Activated T-cell treated with anti-CD3 and anti-CD28 coated beads, Interleukin-2, amount 50 U/mL, for 4 hours (primary cell): Measurements from ENCODE around the gene DIS3L2. TPM values are rescaled to one million over a fixed set of nuclear protein-coding genes. Genes with fewer than 3 reads are reported as not detected.

ENCODE experiments used
- ATAC-seq, 2 donors: fragments of 200-7000 bp; cut with Tn5 transposase; one replicate each; pipeline ENCODE4 v1.10.0; 2021
- DNase-seq: peaks from one replicate; pipeline ENCODE4 v3.0.0-alpha.2; 2020
- H3K27me3 Mint-ChIP-seq: one replicate; pipeline ENCODE4 v1.8.0; 2021; ENCODE audit warnings: low read depth, mixed read lengths
- H3K36me3 Mint-ChIP-seq: one replicate; pipeline ENCODE4 v1.8.0; 2022; ENCODE audit warnings: mixed read lengths; ENCODE audit not compliant: insufficient read depth
- H3K4me1 Mint-ChIP-seq: one replicate; pipeline ENCODE4 v1.8.0; 2021; ENCODE audit warnings: low read depth, mixed read lengths
- H3K4me3 Mint-ChIP-seq: one replicate; pipeline ENCODE4 v1.8.0; 2021; ENCODE audit warnings: mild to moderate bottlenecking, moderate library complexity, mixed read lengths
- H3K9me3 Mint-ChIP-seq: one replicate; pipeline ENCODE4 v1.8.0; 2021; ENCODE audit warnings: mixed read lengths
- total RNA-seq, 3 donors: library from RNA; stranded (reverse); gene quantifications; one replicate each; pipeline ENCODE4 v1.2.1, GENCODE V29; 2021

DIS3L2 gene
- total RNA-seq, 3 donors from 2014 or later = 38.5 to 43.7 (median 41.4) TPM

DNA sequence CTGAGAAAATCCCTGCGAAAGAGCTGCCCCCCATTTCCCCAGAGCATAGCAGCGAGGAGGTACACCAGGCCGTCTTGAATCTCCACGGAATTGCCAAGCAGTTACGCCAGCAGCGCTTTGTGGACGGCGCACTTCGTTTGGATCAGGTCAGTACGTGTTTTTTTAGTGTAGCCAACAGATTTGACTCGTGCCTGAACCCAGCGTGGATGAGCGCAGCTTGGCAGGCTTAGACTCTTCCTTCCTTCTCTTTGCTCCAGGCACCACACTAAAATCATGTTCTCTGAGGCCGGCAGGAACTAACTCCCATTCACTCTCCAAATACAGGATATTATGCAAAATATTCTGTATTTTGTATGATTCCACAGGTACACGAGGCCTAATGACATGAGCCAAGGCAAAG is 301.8 kb downstream of the DIS3L2 start:
- no peak for ATAC-seq

DNA sequence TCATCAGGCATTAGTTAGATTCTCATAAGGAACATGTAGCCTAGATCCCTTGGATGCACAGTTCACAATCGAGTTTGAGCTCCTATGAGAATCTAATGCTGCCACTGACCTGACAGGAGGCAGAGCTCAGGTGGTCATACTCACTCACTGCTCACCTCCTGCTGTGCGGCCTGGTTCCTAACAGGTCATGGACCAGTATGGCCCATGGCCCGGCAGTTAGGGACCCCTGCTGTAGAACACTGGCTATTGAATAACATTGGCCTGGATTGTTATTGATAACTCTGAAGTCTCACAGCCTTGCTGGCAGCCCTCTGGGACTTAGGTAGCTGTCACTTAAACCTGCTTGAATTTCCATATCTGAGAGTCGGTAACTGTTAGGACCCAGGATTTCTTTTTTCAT is 302.6 kb downstream of the DIS3L2 start:
- H3K36me3 Mint-ChIP-seq = peaks cover 38% of the 10 kb centered on the region

More for the DNA sequence above, 301.8 kb downstream of the DIS3L2 start:
- H3K36me3 Mint-ChIP-seq = peaks cover 44% of the 10 kb centered on the region
- DNase-seq = no peak
- H3K27me3 Mint-ChIP-seq = no peaks in the 10 kb centered on the region
- no peaks in the 10 kb centered on the region for H3K9me3 Mint-ChIP-seq
- H3K4me1 Mint-ChIP-seq = no peaks in the 10 kb centered on the region
- no peak overlapping the region for H3K4me3 Mint-ChIP-seq

DNA sequence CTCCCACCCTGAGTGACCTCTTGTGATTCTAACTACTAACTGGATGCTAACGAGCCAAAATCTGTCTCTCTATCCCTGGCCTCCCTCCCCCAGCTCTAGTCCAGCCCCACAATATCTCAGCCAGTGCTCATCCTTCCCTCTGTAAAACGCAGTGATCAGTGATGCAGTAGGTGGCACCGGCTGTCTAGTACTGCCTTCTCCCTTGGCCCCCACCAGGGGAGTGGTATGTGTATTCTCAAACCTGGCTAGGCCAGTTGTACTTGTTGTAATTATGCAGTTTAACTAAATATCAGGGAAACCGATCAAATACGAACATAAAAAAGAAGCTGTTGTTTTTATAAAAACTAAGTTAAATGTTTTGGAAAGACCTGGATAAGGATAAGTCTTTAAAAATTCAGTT is 303.8 kb downstream of the DIS3L2 start:
- Mint-ChIP-seq H3K27me3 (no peaks in the 10 kb centered on the region), H3K9me3 (no peaks in the 10 kb centered on the region), H3K4me1 (no peaks in the 10 kb centered on the region), H3K4me3 (no peak overlapping the region), H3K36me3 (peaks cover 31% of the 10 kb centered on the region)
- DNase-seq = no peak
- ATAC-seq = no peak

More for the DNA sequence above, 302.6 kb downstream of the DIS3L2 start:
- Mint-ChIP-seq H3K4me3 (no peak overlapping the region), H3K27me3 (no peaks in the 10 kb centered on the region), H3K9me3 (no peaks in the 10 kb centered on the region), H3K4me1 (no peaks in the 10 kb centered on the region)
- ATAC-seq (no peak), DNase-seq (no peak)

DNA sequence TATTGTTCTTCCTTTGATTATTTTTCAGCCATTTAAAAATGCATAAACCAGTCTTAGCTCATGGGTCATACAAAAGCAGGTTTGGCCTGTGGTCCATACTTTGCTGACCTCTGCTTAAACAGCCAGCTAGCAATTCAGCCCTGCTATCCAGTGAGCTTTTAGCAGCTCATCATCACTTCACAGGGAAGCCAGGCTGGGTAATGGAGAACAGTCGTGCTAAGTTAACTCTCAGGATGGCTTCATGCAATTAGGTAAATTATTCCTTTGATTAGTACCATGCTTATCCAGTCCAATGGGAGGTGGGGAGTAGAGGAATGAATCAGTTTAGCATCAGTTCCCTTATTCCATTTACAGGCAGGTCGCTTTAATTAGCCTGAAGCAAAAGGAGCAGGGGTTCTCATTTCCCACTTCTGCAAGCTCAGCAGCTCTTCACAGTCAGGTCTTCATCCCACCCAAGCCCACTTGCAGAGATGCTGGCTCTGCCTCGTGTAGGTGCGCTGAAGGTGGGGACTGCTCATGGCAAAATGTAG is 307.2 kb downstream of the DIS3L2 start:
- H3K4me1 Mint-ChIP-seq = no peaks in the 10 kb centered on the region
- no peak overlapping the region for H3K4me3 Mint-ChIP-seq
- ATAC-seq = no peak
- H3K9me3 Mint-ChIP-seq = no peaks in the 10 kb centered on the region
- peaks cover 23% of the 10 kb centered on the region for H3K36me3 Mint-ChIP-seq
- H3K27me3 Mint-ChIP-seq = no peaks in the 10 kb centered on the region
- no peak for DNase-seq

DNA sequence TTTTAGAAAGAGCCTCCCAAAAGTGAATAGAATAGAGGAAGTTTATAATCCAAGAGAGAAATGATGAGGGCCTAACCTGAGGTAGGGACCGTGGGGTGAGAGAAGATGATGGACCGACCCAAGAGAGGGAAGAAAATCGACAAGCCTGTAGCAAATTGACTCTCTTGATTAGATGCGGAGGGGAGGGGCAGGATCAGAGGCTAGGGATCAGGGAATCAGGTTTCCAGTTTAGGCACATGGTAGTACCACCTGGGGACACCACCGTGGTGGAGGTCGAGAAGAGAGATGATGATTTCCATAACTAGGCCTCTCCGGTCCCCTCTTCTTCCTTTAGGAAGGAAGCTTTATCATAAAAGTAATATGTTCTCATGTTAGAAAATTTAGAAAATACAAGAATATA is 308.4 kb downstream of the DIS3L2 start:
- peaks cover 20% of the 10 kb centered on the region for H3K36me3 Mint-ChIP-seq
- DNase-seq (no peak), ATAC-seq (no peak)
- H3K9me3 Mint-ChIP-seq = no peaks in the 10 kb centered on the region
- no peaks in the 10 kb centered on the region for H3K27me3 Mint-ChIP-seq
- no peak overlapping the region for H3K4me3 Mint-ChIP-seq
- no peaks in the 10 kb centered on the region for H3K4me1 Mint-ChIP-seq

DNA sequence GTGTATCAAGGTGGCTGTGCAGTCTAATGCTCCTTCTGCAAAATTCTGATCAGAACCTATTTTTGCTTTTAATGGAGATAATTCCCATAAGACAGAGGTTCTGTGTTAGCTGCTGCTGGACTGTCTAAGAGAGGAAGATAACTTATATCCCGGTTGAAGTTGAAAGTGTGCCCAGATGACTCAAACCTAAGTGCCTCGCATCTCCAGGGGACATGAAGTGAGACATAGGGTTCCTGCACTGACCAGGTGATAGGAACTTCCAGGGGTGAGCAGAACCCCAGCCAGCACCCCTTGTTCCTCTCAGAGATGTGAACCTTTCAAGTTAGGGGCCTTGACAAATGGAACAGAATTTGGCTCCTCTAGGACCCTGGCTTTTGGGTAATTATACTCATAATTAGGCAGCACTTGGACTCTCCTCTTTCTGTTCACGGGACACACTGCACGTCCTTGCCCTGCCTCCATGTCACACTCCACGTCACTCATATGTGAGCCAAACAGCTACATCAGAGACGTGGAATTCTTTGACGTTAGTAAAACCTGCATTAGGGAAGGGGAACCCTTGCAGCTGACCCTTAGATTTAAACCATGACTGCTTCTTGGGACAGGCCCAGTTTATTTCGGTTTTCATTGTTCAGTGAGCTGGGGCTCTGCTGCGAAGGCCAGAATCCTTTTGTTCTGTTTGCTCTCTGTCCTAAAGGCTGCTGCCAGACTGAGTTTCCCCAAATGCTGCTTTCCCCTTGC is 312.6 kb downstream of the DIS3L2 start:
- DNase-seq (no peak), ATAC-seq (no peak)
- H3K9me3 Mint-ChIP-seq = peaks cover 5% of the 10 kb centered on the region
- no peak overlapping the region for H3K4me3 Mint-ChIP-seq
- peaks cover 40% of the 10 kb centered on the region for H3K36me3 Mint-ChIP-seq
- no peaks in the 10 kb centered on the region for H3K4me1 Mint-ChIP-seq
- H3K27me3 Mint-ChIP-seq = no peaks in the 10 kb centered on the region

DNA sequence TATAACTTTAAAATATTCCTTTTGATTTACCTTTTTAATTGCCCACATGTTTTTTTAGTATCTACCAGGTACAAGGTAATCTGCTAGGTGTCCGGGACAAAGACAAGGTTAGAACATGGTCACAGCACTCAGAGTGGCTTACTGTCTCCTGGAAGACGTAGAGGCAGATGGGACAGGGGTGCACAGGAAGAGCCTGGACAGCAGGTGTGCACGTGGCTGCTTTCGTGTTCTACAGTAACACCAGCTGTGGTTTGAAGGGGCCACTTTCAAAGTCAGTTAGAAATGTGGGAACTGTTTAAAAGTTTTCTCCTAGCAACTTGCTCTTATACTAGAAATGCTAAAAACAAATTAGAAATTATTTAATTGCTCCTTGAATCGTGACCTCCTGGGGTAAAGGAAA is 314.2 kb downstream of the DIS3L2 start:
- peaks cover 5% of the 10 kb centered on the region for H3K9me3 Mint-ChIP-seq
- peaks cover 53% of the 10 kb centered on the region for H3K36me3 Mint-ChIP-seq
- ATAC-seq (no peak), DNase-seq (no peak)
- no peaks in the 10 kb centered on the region for H3K4me1 Mint-ChIP-seq
- H3K4me3 Mint-ChIP-seq = no peak overlapping the region
- no peaks in the 10 kb centered on the region for H3K27me3 Mint-ChIP-seq

DNA sequence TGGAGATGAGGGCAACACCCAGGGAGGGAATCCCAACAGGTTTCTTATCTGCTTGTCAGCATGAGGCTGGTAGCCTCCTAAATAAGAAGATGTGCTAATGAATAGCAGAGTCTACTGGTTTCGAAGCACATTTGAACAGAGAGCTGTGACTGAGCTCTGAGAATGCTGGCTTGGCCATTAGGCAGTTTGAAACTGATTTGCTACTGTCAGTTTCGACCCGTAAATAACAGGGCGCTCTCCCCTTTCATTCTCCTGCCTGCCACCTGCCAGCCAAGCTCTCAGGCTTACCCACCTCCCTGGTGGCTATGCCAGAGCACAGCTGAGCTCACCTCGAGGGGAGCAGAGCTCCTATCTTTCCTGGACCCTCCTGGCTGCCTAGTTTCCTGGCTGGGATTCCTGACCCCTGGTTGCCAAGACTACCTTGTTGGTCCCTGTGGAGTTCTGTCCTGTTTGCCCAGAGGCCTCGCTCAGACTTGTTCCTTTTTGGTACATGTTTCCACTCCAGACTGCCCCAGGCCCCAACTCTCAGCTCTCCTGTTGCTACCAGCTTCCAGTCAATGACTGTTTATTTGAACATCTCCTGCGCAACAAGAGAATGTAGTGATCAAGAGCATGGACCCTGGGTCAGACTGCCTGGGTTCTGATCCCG is 314.7 kb downstream of the DIS3L2 start:
- H3K36me3 Mint-ChIP-seq = peaks cover 54% of the 10 kb centered on the region
- no peaks in the 10 kb centered on the region for H3K4me1 Mint-ChIP-seq
- peaks cover 5% of the 10 kb centered on the region for H3K9me3 Mint-ChIP-seq
- H3K27me3 Mint-ChIP-seq = no peaks in the 10 kb centered on the region
- ATAC-seq (no peak), DNase-seq (no peak)
- H3K4me3 Mint-ChIP-seq = no peak overlapping the region

DNA sequence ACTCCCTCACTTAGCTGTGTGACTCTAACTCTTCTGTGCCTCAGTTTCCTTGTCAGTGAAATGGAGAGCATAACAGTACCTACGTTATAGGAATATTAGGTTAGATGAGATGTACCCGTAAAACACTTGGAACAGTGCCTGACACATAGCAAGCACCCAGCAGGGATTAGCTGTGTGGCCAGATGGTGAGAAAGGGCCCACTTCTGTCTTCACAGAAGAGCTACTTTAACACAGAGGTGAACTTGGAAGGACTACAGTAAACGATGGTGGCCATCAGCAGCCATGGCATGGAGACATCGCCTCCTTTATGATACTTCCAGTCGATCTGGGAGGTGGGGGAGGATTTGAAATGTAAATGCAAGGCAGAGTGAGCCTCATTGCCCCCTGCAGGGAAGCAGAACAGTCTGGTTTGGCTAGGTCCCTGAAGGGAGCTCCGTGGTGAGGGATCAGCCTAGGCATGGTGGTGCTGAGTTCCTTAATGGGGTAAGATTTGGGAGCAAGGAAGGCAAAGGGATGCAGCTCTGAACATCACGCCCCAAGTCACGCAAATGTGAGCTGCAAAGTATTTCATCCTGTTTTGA is 315.3 kb downstream of the DIS3L2 start:
- Mint-ChIP-seq H3K4me1 (no peaks in the 10 kb centered on the region), H3K36me3 (peaks cover 56% of the 10 kb centered on the region), H3K4me3 (no peak overlapping the region), H3K9me3 (peaks cover 5% of the 10 kb centered on the region), H3K27me3 (no peaks in the 10 kb centered on the region)
- DNase-seq (no peak), ATAC-seq (no peak)

DNA sequence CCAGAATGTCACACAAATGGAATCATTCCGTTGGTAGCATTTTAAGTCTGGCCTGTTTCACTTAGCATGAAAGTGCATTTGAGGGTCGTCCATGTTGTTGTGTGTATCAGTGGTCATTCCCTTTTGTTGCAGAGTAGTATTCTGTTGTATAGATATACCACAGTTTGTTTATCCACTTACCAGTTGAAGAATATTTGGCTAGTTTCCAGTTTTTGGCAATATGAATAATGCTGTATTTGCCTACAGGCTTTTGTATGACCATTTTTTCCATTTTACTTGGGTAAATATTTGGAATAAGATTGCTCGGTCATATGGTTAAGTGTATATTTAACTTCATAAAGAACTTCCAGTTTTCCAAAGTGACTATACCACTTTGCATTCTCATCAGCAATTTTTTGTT is 317.0 kb downstream of the DIS3L2 start:
- Mint-ChIP-seq H3K27me3 (no peaks in the 10 kb centered on the region), H3K36me3 (peaks cover 50% of the 10 kb centered on the region), H3K9me3 (peaks cover 5% of the 10 kb centered on the region), H3K4me1 (peaks cover 3% of the 10 kb centered on the region), H3K4me3 (no peak overlapping the region)
- ATAC-seq (no peak), DNase-seq (no peak)

DNA sequence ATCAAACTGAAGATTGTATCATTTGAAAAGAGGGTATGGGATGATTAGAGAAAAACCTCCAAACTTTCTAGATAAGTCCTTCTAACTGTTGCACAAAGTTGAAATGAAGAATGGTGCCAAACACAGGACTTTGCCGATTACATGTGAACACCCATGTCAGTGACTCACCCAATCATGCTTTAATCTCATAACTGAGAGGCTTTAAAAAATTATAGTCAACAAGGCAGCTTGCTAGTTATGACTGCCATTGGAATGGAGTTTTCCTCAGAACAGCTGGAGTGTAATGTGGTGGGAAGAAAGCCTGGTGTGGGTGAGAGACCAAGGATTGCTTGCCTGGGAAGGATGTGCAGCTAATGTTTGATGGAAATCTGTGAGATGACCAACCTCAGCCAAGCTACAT is 318.8 kb downstream of the DIS3L2 start:
- peaks cover 44% of the 10 kb centered on the region for H3K36me3 Mint-ChIP-seq
- H3K27me3 Mint-ChIP-seq = no peaks in the 10 kb centered on the region
- peaks cover 5% of the 10 kb centered on the region for H3K9me3 Mint-ChIP-seq
- no peak overlapping the region for H3K4me3 Mint-ChIP-seq
- H3K4me1 Mint-ChIP-seq = peaks cover 9% of the 10 kb centered on the region
- no peak for ATAC-seq
- no peak for DNase-seq

DNA sequence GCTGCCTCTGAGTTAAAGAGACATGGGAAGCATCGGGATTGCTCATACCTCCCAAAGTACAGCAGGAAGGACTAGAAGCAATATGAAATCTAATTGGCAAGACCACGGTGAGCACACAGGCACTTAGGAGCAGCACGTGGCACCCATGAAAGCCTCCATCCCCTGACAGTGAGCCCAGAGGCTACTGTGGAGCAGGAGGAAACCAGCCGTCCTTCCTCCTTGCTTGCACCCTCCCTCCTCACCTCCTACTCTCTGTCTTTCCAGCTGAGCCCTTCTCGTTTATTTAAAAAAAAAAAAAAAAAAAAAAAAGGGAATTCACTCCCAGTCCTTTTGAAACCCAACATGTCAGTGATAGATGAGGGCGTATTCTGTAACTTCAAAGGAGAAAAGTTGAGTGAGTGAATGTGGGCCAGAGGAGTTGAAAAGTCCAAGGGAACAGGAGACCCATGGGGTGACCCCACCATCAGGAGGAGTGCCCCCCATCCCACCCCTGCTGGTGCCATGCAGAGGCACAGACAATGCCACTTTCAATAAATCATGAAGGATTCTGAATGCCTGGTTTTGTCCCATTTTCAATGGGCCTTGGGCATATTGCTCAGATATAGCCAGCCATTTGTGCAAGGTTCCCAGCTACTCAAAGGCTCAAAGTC is 320.5 kb downstream of the DIS3L2 start:
- H3K4me3 Mint-ChIP-seq = no peak overlapping the region
- H3K9me3 Mint-ChIP-seq = peaks cover 5% of the 10 kb centered on the region
- no peaks in the 10 kb centered on the region for H3K27me3 Mint-ChIP-seq
- H3K4me1 Mint-ChIP-seq = peaks cover 18% of the 10 kb centered on the region
- ATAC-seq (no peak), DNase-seq (no peak)
- H3K36me3 Mint-ChIP-seq = peaks cover 32% of the 10 kb centered on the region

DNA sequence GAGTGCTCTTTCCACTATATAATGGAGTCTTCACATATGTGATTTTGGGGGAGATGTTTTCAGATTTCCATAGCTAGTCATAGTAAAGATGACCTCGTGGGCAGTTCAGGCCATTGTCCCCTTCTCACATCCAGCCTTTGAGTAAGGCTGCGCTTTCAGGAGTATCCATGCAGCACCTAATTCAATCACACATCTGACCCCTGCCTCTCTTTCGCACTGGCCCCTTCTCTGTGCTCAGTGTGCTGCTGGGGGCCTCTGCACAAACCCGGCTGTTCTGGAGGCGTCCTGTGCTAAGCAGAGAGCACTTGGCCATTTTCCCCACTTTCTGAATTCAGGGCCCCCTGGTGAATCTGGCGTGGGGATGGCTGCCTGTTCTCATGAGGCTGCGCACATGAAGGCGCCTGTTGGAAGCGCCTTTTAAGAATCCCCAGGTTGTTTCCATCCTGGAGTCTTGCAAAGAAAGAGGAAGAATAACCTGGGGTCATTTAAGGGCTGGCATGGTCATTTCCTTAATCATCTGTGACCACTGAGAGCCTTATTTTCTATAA is 321.1 kb downstream of the DIS3L2 start:
- peaks cover 5% of the 10 kb centered on the region for H3K9me3 Mint-ChIP-seq
- no peak overlapping the region for H3K4me3 Mint-ChIP-seq

More for the DNA sequence above, 321.1 kb downstream of the DIS3L2 start:
- no peak for ATAC-seq
- peaks cover 18% of the 10 kb centered on the region for H3K4me1 Mint-ChIP-seq
- H3K27me3 Mint-ChIP-seq = no peaks in the 10 kb centered on the region
- DNase-seq = no peak
- peaks cover 30% of the 10 kb centered on the region for H3K36me3 Mint-ChIP-seq
